NB4 (cell line): Measurements from ENCODE around the gene MTR.

Source experiments
- DNase-seq: peaks from one replicate; pipeline ENCODE4 v3.0.0; 2010; ENCODE audit warnings: low read depth
- H3K4me3 ChIP-seq: one replicate; pipeline ENCODE4 v1.5.1; 2011; ENCODE audit warnings: mild to moderate bottlenecking, low read depth, low read length, moderate library complexity
- MYC ChIP-seq: IDR thresholded peaks from 2 replicates; pipeline ENCODE4 v1.6.1; 2011; ENCODE audit warnings: low read depth, low read length
- POLR2A ChIP-seq: IDR thresholded peaks from 2 replicates; pipeline ENCODE4 v1.6.1; 2011; ENCODE audit warnings: mild to moderate bottlenecking; ENCODE audit not compliant: insufficient read length; ENCODE audit errors: extremely low read depth
- TF ChIP-seq, protein P1 (sequence below): IDR thresholded peaks from one replicate; pipeline ENCODE4 v1.5.1; 2012; ENCODE audit warnings: low read depth, low read length
- TF ChIP-seq, protein P2 (sequence below): IDR thresholded peaks from 2 replicates; pipeline ENCODE4 v1.6.1; 2011; ENCODE audit warnings: low read depth, low read length

The MTR gene

DNA sequence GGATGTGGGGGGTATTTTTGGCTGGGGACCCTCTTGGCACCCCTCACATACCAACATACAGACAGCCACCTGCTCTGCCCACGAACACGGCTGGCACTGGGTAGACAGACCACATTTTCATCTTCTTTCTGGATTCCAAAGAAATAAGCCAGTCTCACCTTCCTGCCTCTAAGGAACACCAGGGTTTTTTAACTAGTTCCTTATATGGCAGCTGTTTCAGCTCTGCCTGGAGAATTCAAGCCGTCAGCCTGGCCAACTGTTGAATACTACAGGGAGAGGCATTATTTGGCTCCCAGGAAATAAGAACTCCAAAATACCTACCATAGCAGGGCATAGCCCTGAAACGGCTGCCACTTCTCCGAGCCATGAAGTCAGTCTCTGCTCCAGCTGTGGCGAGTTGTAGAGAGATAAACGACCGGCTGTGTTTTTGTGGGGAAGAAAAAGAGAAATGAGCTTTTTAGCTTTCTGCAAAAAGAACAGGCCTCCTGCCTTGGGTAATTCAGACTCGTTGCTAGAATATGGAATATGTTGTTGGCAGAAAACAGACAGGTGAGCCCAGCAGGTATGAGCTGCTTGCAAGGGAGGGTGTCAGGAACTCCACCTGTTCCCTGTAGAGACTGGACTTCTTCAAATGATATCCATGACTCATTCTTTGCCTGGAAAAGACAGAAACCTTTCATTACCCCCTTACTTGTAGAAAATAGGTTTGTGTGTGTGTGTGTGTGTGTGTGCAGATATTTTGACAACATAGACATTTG lies 157.3 kb downstream of the MTR start:
- DNase-seq: no peak
- TF ChIP-seq POLR2A: no peak
- no peak for TF ChIP-seq MYC
- TF ChIP-seq, protein P1, sequence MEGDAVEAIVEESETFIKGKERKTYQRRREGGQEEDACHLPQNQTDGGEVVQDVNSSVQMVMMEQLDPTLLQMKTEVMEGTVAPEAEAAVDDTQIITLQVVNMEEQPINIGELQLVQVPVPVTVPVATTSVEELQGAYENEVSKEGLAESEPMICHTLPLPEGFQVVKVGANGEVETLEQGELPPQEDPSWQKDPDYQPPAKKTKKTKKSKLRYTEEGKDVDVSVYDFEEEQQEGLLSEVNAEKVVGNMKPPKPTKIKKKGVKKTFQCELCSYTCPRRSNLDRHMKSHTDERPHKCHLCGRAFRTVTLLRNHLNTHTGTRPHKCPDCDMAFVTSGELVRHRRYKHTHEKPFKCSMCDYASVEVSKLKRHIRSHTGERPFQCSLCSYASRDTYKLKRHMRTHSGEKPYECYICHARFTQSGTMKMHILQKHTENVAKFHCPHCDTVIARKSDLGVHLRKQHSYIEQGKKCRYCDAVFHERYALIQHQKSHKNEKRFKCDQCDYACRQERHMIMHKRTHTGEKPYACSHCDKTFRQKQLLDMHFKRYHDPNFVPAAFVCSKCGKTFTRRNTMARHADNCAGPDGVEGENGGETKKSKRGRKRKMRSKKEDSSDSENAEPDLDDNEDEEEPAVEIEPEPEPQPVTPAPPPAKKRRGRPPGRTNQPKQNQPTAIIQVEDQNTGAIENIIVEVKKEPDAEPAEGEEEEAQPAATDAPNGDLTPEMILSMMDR: no peak
- TF ChIP-seq, protein P2, sequence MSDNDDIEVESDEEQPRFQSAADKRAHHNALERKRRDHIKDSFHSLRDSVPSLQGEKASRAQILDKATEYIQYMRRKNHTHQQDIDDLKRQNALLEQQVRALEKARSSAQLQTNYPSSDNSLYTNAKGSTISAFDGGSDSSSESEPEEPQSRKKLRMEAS: no peak
- no peak overlapping the region for H3K4me3 ChIP-seq

DNA sequence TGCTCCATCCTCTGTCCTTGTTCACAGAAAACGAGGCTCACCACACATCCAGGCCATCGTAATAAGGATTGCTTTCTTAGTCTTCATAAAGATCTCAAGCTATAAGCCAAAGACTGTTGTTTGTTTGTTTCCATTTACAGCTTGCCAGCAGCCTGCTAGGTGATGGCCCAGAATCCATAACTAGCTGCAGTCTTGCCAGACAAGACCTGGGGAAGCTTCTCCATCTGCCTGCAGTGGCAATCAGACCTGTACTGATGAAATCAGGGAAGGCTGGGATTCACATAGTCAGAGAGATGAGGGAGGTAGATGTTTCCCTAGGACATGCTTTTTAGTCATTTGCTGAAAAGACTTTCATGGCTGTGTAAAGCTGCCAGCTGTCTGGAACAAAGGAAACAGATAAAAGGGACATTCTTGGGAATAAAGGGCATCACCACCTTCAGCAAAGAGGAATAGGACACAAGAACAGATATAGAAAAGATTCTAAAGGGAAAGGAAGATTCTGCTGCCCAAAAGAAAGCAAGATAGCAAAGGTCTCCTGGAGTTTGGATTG lies 158.1 kb downstream of the MTR start:
- no peak overlapping the region for H3K4me3 ChIP-seq
- no peak for DNase-seq

More for the DNA sequence above, 158.1 kb downstream of the MTR start:
- TF ChIP-seq POLR2A: no peak
- TF ChIP-seq MYC: no peak
- TF ChIP-seq, protein P1: no peak
- TF ChIP-seq, protein P2: no peak
